NCI-H345 (cell line): ENCODE results near the gene ARMC5.
"Not testable (repeated sequence)": the region's sequence is repeated elsewhere in the genome, so short reads cannot be mapped to it uniquely, and the experiment has no call there.

Source experiments
- DNase-seq: peaks from one replicate; lab custom pipeline; 2025; lab: John Stamatoyannopoulos, UW

ARMC5 gene

GRCh38 chr16:31435341-31436220 lies 23.7 kb upstream of the ARMC5 start:
- no peak for DNase-seq

- DNase-seq = no peak
These were observed 22.9 kb upstream of the ARMC5 start for GRCh38 chr16:31436221-31437045.

- DNase-seq = no peak
These were observed 20.9 kb upstream of the ARMC5 start for GRCh38 chr16:31438414-31438813.

- DNase-seq = not testable (repeated sequence)
These were observed 20.3 kb upstream of the ARMC5 start for GRCh38 chr16:31439023-31439422.

GRCh38 chr16:31439519-31439918 lies 19.8 kb upstream of the ARMC5 start:
- DNase-seq = no peak

GRCh38 chr16:31440516-31441184 lies 18.7 kb upstream of the ARMC5 start:
- no peak for DNase-seq

- no peak for DNase-seq
These were observed 17.3 kb upstream of the ARMC5 start for GRCh38 chr16:31441956-31442355.

GRCh38 chr16:31445931-31446330 lies 13.4 kb upstream of the ARMC5 start:
- not testable (repeated sequence) for DNase-seq

GRCh38 chr16:31451201-31451600 lies 8.1 kb upstream of the ARMC5 start:
- DNase-seq = no peak

- DNase-seq = peak; percentile 56
These were observed 7.5 kb upstream of the ARMC5 start for GRCh38 chr16:31451681-31452351.

- no peak for DNase-seq
These were observed 6.6 kb upstream of the ARMC5 start for GRCh38 chr16:31452631-31453106.

GRCh38 chr16:31453255-31454204 lies 5.8 kb upstream of the ARMC5 start:
- DNase-seq = no peak

- no peak for DNase-seq
These were observed 3.5 kb upstream of the ARMC5 start for GRCh38 chr16:31455601-31456314.

GRCh38 chr16:31456988-31457360 lies 2.3 kb upstream of the ARMC5 start:
- no peak for DNase-seq

GRCh38 chr16:31458073-31458843 lies 1.0 kb upstream of the ARMC5 start:
- peak; percentile 28 for DNase-seq

- DNase-seq = peak; percentile 100
These were observed 633 bp downstream of the ARMC5 start for GRCh38 chr16:31459687-31460581.

- DNase-seq = peak; percentile 36
These were observed 1.3 kb downstream of the ARMC5 start for GRCh38 chr16:31460582-31461002.
